Liver (tissue), 9 donors: Measurements from ENCODE around the gene CASP9. TPM values are rescaled to one million over a fixed set of nuclear protein-coding genes. Genes with fewer than 3 reads are reported as not detected.

Experiments used
- DNase-seq: peaks from one replicate; pipeline ENCODE4 v3.0.0-alpha.2; 2017; ENCODE audit warnings: low spot score
- H3K27ac ChIP-seq, 2 donors: one replicate each; pipeline ENCODE4 v1.7.0; 2013; ENCODE audit warnings: inconsistent platforms in 2 of 2, low read length in 2 of 2, control low read depth in 1 of 2, low read depth in 1 of 2, mild to moderate bottlenecking in 1 of 2
- H3K27me3 ChIP-seq, 4 donors: one replicate each; pipeline versions ENCODE4 v1.6.1 to v1.7.0; 2013; ENCODE audit warnings: low read length in 3 of 4, inconsistent platforms in 1 of 4, mild to moderate bottlenecking in 1 of 4, moderate library complexity in 1 of 4; ENCODE audit not compliant: control insufficient read depth in 4 of 4, insufficient read depth in 4 of 4
- H3K36me3 ChIP-seq, 4 donors: one replicate each; pipeline versions ENCODE4 v1.6.1 to v1.7.0; 2013; ENCODE audit warnings: low read length in 3 of 4, mild to moderate bottlenecking in 3 of 4, low read depth in 1 of 4, moderate library complexity in 1 of 4; ENCODE audit not compliant: control insufficient read depth in 4 of 4, insufficient read depth in 3 of 4
- H3K4me1 ChIP-seq, 4 donors: one replicate each; pipeline versions ENCODE4 v1.6.1 to v1.7.0; 2013; ENCODE audit warnings: low read length in 3 of 4, mild to moderate bottlenecking in 3 of 4, moderate library complexity in 1 of 4; ENCODE audit not compliant: control insufficient read depth in 4 of 4, insufficient read depth in 4 of 4
- H3K4me3 ChIP-seq, 3 donors: one replicate each; pipeline versions ENCODE4 v1.6.1 to v1.7.0; 2013; ENCODE audit warnings: low read length in 3 of 3, control low read depth in 1 of 3, low read depth in 1 of 3, mild to moderate bottlenecking in 1 of 3
- H3K9ac ChIP-seq, 2 donors: one replicate each; pipeline ENCODE4 v1.7.0; 2013; ENCODE audit warnings: low read length in 2 of 2, mild to moderate bottlenecking in 2 of 2, moderate library complexity in 2 of 2, control low read depth in 1 of 2, low read depth in 1 of 2
- H3K9me3 ChIP-seq, 4 donors: one replicate each; pipeline versions ENCODE4 v1.6.1 to v1.7.0; 2013; ENCODE audit warnings: low read length in 3 of 4; ENCODE audit not compliant: control insufficient read depth in 4 of 4
- FOXA1 ChIP-seq: IDR thresholded peaks from 2 replicates; pipeline ENCODE4 v1.6.1; 2016; ENCODE audit warnings: antibody characterized with exemption
- FOXA2 ChIP-seq: IDR thresholded peaks from 2 replicates; pipeline ENCODE4 v1.6.1; 2016; ENCODE audit warnings: antibody characterized with exemption
- GABPA ChIP-seq, 2 donors: IDR thresholded peaks in 1 of 2; conservative IDR thresholded peaks in 1 of 2; 2 replicates each; pipeline ENCODE4 v1.6.1; 2016; ENCODE audit warnings: antibody characterized with exemption in 2 of 2, mild to moderate bottlenecking in 1 of 2, moderate library complexity in 1 of 2
- HNF4G ChIP-seq: IDR thresholded peaks from 2 replicates; pipeline ENCODE4 v1.6.1; 2016; ENCODE audit warnings: antibody characterized with exemption
- JUND ChIP-seq, 2 donors: IDR thresholded peaks; 2 replicates each; pipeline ENCODE4 v1.6.1; 2016; ENCODE audit warnings: antibody characterized with exemption in 2 of 2
- NR2F2 ChIP-seq: IDR thresholded peaks from 2 replicates; pipeline ENCODE4 v1.6.1; 2016; ENCODE audit warnings: antibody characterized with exemption
- RAD21 ChIP-seq, 2 donors: IDR thresholded peaks; 2 replicates each; pipeline ENCODE4 v1.6.1; 2016; ENCODE audit warnings: antibody characterized with exemption in 2 of 2, mild to moderate bottlenecking in 2 of 2
- RXRA ChIP-seq, 2 donors: IDR thresholded peaks; 2 replicates each; pipeline ENCODE4 v1.6.1; 2017 to 2018; ENCODE audit warnings: antibody characterized with exemption in 2 of 2, mild to moderate bottlenecking in 1 of 2
- SP1 ChIP-seq: IDR thresholded peaks from 2 replicates; pipeline ENCODE4 v1.6.1; 2018; ENCODE audit warnings: antibody characterized with exemption, mild to moderate bottlenecking
- TAF1 ChIP-seq: conservative IDR thresholded peaks from 2 replicates; pipeline ENCODE4 v1.6.1; 2016; ENCODE audit warnings: antibody characterized with exemption, mild to moderate bottlenecking
- WGBS: extraction: QIAGEN DNeasy Blood & Tissue Kit; methylation state at CpG from one replicate; pipeline ENCODE4 v1.1.7; 2013; 5-methylcytosine and 5-hydroxymethylcytosine counted together
- polyA plus RNA-seq, 2 donors: library from polyadenylated mRNA; stranded (reverse) in 1 of 2; unstranded in 1 of 2; fragments of 200-250 nt in 1 of 2; fragments of >200 nt in 1 of 2; fragmentation: Nextera tagmentation in 1 of 2; extraction: Ambion mirVana in 1 of 2; gene quantifications; one replicate each; pipeline versions ENCODE4 v1.2.1 to v1.2.3, GENCODE V29; 2013 to 2015
- total RNA-seq, 2 donors: library from RNA; depleted of rRNA; stranded (reverse); fragments of >200 nt; gene quantifications; one replicate each; pipeline ENCODE4 v1.2.3, GENCODE V29; 2014
- TF ChIP-seq, protein P1 (sequence below): fragments of 150-350 bp; IDR thresholded peaks from 2 replicates; pipeline ENCODE4 v1.5.1; 2017; ENCODE audit warnings: improper control_type of control experiment, low read depth, low read length; ENCODE audit not compliant: missing input control
- TF ChIP-seq, protein P2 (sequence below): IDR thresholded peaks from 2 replicates; pipeline ENCODE4 v1.6.1; 2016; ENCODE audit warnings: antibody characterized with exemption
- TF ChIP-seq, protein P3 (sequence below): IDR thresholded peaks from 2 replicates; pipeline ENCODE4 v1.6.1; 2016; ENCODE audit warnings: antibody characterized with exemption
- TF ChIP-seq, protein P4 (sequence below): IDR thresholded peaks from 2 replicates; pipeline ENCODE4 v1.6.1; 2016; ENCODE audit warnings: antibody characterized with exemption, mild to moderate bottlenecking
- TF ChIP-seq, protein P5 (sequence below): IDR thresholded peaks from 2 replicates; pipeline ENCODE4 v1.6.1; 2016; ENCODE audit warnings: antibody characterized with exemption
- donor health status: healthy.
- donor health status: healthy.
- donor health status: healthy.
- donor health status: healthy.
- donor health status: healthy.

The CASP9 gene
- total and polyA plus RNA-seq, 4 donors = 2.8 to 5.8 (median 4.3) TPM

DNA sequence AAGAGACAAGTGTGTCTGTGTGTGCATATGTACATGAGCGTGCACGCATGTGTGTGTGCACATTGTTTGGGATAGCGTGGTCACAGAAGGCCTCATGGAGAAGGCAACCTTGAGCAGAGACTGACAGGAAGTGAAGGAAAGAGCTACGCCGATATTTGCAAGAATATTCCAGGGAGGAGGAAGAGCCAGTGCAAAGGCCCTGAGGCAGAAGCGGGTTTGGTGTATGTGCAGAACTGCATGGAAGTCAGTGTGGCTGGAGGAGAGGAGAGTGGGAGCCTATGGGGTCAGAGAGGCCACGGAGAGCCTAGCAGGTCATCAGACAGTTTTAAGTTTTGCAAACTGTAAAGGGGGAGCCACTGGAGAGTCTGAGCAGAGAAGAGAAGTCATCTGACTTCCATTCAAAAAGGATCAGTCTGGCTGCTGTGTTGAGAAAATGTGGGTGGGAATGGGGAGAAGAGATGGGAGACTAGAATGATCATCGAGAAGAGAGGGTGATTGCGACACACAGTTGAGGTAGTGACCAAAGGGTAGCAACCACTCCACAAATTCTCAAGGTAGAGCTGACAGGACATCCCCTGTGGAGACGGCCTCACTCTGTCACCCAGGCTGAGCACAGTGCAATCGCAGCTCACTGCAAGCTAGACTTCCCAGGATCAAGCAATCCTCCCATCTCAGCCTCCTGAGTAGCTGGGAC, 44.2 kb downstream of the CASP9 start:
- TF ChIP-seq NR2F2 = no peak
- TF ChIP-seq, protein P1, sequence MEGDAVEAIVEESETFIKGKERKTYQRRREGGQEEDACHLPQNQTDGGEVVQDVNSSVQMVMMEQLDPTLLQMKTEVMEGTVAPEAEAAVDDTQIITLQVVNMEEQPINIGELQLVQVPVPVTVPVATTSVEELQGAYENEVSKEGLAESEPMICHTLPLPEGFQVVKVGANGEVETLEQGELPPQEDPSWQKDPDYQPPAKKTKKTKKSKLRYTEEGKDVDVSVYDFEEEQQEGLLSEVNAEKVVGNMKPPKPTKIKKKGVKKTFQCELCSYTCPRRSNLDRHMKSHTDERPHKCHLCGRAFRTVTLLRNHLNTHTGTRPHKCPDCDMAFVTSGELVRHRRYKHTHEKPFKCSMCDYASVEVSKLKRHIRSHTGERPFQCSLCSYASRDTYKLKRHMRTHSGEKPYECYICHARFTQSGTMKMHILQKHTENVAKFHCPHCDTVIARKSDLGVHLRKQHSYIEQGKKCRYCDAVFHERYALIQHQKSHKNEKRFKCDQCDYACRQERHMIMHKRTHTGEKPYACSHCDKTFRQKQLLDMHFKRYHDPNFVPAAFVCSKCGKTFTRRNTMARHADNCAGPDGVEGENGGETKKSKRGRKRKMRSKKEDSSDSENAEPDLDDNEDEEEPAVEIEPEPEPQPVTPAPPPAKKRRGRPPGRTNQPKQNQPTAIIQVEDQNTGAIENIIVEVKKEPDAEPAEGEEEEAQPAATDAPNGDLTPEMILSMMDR = no peak
- no peak for TF ChIP-seq SP1
- TF ChIP-seq, protein P2, sequence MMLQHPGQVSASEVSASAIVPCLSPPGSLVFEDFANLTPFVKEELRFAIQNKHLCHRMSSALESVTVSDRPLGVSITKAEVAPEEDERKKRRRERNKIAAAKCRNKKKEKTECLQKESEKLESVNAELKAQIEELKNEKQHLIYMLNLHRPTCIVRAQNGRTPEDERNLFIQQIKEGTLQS = no peak
- Histone ChIP-seq H3K9ac (no peak overlapping the region), H3K27me3 (no peaks in the 10 kb centered on the region), H3K36me3 (no peaks in the 10 kb centered on the region), H3K4me3 (no peak overlapping the region), H3K4me1 (no peaks in the 10 kb centered on the region), H3K9me3 (no peaks in the 10 kb centered on the region), H3K27ac (no peak overlapping the region)
- DNase-seq = no peak
- 88% methylated on average over 11 of the region's 11 CpGs for WGBS

DNA sequence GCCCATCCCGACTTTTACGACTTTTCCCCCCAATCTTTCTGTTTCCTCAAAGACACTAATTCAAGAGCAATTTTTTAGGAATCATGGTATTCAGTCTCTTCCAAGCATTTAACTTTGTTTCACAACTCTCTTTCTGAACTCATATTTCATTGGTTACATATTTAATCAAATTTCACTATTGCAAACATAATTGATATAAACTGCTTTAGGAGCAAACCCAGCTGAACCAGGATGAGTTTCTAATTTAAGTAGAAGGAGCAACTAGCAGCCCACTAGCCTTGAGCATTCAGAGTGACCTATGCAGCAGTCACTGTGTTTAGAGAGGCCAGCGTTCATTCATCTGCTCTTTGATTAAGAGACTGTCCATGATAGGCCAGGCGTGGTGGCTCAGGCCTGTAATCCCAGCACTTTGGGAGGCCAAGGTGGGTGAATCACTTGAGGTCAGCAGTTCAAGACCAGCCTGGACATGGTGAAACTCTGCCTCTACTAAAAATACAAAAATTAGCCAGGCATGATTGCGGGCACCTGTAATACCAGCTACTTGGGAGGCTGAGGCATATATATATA, 46.3 kb downstream of the CASP9 start:
- H3K27me3 ChIP-seq = no peaks in the 10 kb centered on the region
- H3K4me1 ChIP-seq = no peaks in the 10 kb centered on the region
- DNase-seq = no peak
- H3K9me3 ChIP-seq = no peaks in the 10 kb centered on the region
- TF ChIP-seq FOXA2 (no peak), RAD21 (IDR thresholded peaks at IDR 0.05) (no peak), NR2F2 (no peak), JUND (IDR thresholded peaks at IDR 0.05) (no peak), HNF4G (no peak), FOXA1 (no peak), SP1 (no peak), GABPA (IDR thresholded peaks at IDR 0.05 in 1 of 2, conservative IDR thresholded peaks at IDR 0.05 in 1 of 2) (no peak), RXRA (IDR thresholded peaks at IDR 0.05) (no peak), TAF1 (no peak)
- TF ChIP-seq, protein P3, sequence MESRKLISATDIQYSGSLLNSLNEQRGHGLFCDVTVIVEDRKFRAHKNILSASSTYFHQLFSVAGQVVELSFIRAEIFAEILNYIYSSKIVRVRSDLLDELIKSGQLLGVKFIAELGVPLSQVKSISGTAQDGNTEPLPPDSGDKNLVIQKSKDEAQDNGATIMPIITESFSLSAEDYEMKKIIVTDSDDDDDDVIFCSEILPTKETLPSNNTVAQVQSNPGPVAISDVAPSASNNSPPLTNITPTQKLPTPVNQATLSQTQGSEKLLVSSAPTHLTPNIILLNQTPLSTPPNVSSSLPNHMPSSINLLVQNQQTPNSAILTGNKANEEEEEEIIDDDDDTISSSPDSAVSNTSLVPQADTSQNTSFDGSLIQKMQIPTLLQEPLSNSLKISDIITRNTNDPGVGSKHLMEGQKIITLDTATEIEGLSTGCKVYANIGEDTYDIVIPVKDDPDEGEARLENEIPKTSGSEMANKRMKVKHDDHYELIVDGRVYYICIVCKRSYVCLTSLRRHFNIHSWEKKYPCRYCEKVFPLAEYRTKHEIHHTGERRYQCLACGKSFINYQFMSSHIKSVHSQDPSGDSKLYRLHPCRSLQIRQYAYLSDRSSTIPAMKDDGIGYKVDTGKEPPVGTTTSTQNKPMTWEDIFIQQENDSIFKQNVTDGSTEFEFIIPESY = no peak
- TF ChIP-seq, protein P4, sequence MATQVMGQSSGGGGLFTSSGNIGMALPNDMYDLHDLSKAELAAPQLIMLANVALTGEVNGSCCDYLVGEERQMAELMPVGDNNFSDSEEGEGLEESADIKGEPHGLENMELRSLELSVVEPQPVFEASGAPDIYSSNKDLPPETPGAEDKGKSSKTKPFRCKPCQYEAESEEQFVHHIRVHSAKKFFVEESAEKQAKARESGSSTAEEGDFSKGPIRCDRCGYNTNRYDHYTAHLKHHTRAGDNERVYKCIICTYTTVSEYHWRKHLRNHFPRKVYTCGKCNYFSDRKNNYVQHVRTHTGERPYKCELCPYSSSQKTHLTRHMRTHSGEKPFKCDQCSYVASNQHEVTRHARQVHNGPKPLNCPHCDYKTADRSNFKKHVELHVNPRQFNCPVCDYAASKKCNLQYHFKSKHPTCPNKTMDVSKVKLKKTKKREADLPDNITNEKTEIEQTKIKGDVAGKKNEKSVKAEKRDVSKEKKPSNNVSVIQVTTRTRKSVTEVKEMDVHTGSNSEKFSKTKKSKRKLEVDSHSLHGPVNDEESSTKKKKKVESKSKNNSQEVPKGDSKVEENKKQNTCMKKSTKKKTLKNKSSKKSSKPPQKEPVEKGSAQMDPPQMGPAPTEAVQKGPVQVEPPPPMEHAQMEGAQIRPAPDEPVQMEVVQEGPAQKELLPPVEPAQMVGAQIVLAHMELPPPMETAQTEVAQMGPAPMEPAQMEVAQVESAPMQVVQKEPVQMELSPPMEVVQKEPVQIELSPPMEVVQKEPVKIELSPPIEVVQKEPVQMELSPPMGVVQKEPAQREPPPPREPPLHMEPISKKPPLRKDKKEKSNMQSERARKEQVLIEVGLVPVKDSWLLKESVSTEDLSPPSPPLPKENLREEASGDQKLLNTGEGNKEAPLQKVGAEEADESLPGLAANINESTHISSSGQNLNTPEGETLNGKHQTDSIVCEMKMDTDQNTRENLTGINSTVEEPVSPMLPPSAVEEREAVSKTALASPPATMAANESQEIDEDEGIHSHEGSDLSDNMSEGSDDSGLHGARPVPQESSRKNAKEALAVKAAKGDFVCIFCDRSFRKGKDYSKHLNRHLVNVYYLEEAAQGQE = no peak
- TF ChIP-seq, protein P5, sequence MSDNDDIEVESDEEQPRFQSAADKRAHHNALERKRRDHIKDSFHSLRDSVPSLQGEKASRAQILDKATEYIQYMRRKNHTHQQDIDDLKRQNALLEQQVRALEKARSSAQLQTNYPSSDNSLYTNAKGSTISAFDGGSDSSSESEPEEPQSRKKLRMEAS = no peak
- no peaks in the 10 kb centered on the region for H3K36me3 ChIP-seq
- H3K9ac ChIP-seq = no peak overlapping the region
- no peak overlapping the region for H3K4me3 ChIP-seq
- H3K27ac ChIP-seq = no peak overlapping the region
- 94% methylated on average over 5 of the region's 5 CpGs for WGBS
